NCI-H1105 (cell line): ENCODE measurements around the gene FGD4.

Experiments
- DNase-seq: peaks from one replicate; lab custom pipeline; 2025; lab: John Stamatoyannopoulos, UW

Gene FGD4

DNA sequence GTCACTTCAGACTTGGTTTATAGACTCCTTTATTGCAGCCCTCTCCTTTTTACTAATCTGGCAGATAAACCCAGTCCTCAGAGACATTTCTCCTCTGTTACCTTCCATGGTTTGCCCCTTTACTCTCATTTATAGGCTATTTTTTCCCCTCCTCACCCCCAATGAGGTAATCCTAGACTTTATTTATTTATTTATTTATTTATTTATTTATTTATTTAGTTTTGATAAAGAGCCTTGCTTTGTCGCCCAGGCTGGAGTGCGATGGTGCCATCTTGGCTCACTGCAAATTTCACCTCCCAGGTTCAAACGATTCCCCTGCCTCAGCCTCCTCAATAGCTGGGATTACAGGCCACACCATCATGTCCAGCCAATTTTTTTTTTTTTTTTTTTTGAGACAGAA, 8.4 kb downstream of the FGD4 start:
- no peak for DNase-seq

DNA sequence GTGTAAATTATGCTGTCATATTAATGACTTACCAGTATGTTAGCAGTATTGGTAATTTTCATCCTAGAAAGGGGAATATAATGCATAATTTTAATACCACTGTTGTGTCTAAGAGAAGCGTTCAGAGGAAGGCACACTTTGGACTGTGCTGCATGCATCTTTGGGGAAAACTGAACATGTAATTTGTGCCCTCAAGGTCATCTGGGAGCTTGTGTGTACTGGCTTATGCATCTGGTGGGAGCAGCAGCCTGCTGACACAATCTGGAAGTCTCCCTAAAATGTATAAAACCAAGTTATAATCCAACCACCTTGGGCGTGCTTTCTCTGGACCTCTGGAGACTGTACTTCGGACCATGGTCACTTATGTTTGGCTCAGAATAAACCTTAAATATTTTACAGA, 14.1 kb downstream of the FGD4 start:
- no peak for DNase-seq

DNA sequence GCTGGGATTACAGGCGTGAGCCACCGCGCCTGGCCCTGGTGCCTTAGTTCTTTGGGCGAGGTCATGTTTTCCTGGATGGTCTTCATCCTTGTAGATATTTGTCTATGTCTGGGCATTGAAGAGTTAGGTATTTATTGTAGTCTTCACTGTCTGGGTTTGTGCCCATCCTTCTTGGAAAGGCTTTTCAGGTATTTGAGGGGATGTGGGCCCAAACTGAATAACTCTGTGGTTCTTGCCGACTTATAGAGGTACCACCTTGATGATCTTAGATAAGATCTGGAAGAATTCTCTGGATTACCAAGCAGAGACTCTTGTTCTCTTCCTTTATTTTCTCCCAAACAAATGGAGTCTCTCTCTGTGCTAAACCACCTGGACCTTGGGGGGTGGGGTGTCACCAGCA, 18.9 kb downstream of the FGD4 start:
- no peak for DNase-seq

DNA sequence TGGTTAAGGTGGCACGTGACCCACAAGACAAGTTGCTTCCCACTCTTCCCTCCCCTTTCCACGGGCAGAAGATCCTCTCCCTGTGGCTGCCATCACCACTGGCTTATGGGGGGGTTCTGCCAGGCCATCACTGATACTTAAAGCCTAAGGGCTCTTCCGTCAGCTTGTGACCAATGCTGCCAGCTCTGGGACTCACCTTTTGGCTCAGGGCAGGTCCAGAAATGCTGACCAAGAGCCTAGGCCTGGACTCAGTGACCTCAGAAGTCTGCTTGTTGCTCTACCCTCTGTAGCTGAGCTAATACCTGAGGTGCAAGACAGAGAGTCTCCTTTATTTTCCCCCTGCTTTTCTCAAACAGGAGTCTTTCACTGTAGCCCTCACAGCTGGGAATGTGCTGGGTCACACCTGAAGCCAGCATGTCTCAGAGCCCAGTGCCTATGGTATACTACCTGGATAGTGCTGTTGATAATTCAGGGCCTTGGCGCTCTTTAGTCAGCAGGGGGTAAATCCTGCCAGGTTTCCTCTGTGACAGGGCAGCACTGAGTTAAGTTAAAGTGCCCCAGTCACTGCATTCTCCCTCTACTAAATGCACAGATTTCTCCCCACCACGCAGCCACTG, 19.7 kb downstream of the FGD4 start:
- no peak for DNase-seq

DNA sequence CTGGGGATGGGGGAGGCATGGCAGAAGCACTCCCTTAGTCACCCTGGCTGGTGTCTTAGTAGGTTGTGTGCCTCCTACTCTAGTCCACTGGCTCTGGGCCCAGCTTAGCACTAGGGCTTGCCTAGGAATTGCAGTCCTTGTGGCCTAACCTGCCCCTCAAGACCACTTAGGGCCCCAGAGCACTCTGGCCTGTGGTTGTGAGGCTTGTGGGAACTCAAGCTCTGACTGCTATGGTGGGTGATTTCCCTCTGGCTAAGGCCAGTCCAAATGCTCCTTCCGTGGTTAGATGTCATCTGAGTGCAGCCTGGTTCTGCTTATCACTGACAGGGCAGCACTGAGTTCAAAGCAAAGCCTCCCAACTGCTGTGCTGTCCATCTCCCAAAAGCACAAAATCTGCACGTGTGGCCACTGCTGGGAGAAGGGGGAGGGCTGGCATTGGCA, 20.2 kb downstream of the FGD4 start:
- no peak for DNase-seq

DNA sequence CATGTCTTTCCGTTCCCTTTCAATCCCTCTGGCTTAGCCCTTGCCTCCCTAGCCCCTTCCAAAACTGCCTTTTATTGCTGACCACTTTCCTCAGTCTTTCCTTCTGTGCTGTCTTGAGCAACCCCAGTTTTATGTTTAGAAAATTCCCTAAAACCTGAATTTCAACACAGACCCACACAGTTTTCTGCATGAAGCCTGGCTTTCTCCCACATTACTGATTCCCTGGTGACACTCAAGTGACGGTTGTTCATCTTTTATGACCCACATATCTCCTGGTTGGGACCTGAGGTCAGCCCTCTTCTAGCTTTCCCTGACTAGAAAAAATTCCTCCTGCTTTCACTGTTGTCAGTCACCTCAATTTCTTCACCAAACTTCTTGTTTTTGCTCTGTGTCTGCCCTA, 21.0 kb downstream of the FGD4 start:
- no peak for DNase-seq

DNA sequence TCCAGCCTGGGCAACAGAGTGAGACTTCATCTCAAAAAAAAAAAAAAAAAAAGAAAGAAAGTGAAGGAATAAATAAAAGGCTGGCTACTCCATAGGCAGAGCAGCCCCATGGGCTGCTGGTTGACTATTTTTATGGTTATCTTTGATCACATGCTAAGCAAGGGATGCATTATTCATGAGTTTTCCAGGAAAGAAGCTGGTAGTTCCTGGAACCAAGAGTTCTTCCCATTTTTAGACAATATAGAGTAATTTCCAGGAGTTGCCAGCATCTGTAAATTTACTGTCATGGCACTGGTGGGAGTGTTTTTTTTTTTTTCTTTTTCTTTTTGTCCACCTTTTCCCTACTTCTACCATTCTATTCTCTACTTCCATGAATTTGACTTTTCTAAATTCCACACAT, 24.2 kb downstream of the FGD4 start:
- DNase-seq, result no peak

DNA sequence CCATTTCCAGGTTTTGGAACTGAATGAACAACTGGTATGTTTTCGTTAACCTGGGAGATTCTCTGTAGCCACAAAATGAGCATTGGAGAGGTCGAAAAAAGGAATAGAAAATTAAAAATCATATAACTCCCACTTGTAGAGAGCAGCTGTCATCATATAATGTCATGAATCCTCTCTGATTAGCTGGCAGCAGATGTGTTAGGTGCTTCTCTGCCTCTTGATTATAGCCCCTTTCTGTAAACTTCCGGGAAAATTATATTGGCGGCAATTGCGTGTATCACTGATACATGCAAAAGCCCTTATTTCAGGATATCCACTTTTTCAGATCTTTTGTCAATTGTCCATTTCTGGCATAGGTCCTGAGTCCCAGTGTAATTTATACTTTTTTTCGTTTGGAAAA, 31.7 kb downstream of the FGD4 start:
- DNase-seq, result peak; percentile 52

DNA sequence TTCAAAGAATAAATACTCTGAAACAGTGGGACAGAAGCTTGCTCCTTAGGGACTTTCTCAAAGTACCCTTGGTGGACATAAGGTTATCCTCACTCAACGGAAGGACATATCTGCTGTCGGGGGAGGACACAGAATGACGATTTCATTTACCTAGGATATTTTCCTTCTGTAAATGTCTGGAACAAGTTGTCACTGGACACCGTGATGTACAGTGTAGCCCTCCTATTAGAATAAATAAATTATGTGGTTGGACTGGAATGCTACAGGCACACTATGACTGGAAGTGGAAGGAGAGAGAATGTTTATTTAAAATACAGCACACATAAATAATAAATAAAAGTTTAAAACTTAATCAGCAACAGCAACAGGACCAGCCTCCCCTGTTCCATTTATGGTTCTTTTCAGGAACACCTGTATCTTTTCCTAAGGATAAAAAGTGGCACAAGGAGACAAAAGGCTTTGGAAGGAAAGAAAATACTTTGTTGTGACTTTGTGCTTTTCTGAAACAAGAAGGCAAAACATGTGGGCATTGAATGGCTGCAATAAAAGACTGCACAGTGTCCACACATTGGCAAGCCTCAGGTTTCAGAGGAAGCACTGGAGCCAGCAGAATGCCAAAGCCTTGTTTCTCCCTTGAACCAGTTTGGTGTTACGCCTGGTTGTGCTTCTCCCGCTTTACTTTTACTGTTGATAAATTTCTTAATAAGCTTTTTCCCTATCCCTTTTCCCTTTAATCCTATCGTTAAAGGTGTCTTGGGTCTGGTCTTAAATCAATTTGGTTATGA, 36.8 kb downstream of the FGD4 start:
- no peak for DNase-seq

DNA sequence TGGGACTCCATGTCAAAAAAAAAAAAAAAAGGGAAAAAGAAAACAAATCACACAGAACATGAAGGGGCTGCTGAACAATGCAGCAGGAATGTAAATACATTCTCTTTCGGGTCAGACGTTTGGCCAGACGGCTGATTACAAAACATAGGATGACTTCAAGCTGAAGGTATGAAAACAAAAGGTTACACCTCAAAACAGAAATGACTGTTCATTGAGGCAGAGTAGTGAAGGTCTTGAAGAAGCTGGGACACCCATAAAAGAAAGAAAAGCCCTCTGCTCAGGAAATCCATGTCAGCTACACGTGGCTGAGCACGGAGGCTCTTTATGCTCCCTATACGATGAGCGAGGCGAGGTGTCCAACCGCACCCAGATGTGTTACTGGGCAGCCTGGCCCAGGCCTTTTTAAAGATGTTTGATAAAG, 37.7 kb downstream of the FGD4 start:
- no peak for DNase-seq

DNA sequence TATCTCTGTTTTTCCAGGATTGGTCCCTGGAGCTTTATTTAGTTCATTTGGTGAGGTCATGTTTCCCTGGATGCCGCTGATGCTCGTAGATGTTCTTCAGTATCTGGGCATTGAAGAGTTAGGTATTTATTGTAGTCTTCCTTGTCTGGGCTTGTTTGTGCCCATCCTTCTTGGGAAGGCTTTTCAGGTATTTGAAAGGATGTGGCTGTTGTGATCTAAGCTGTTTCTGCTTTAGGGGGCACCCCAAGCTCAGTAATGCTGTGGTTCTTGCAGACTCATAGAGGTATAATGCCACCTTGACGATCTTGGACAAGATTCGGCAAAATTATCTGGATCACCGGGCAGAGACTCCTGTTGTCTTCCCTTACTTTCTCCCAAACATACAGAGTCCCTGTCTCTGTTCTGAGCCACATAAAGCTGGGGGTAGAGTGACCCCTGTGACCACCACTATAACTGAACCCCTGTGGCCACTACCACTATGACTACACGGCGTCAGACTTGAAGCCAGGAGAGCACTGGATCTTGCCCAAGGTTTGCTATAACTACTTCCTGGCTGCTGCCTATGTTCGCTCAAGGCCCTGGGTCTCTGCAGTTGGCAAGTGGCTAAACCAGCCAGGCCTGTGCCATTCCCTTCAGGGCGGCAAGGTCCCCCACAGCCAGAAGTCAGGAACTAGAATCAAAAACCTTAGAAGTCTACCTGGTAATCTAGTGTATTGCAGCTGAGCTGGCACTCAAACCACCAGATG, 40.9 kb downstream of the FGD4 start:
- DNase-seq, result no peak

DNA sequence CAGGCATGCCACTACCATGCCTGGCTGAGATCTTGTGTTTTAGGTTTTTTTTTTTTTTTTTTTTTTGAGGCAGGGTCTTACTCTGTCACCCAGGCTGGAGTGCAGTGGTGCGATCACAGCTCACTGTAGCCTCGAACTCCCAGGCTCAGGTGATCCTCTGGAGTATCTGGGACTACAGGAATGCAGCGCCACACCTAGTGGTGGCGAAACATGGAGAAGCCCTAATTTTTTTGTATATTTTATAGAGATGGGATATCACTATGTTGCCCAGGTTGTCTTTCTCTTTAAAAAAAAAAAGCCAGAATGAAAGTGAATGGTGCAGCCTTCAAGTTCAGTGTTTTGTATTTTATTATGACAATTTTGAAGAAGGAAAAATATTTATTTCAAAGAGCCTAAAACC, 44.1 kb downstream of the FGD4 start:
- DNase-seq, result no peak

DNA sequence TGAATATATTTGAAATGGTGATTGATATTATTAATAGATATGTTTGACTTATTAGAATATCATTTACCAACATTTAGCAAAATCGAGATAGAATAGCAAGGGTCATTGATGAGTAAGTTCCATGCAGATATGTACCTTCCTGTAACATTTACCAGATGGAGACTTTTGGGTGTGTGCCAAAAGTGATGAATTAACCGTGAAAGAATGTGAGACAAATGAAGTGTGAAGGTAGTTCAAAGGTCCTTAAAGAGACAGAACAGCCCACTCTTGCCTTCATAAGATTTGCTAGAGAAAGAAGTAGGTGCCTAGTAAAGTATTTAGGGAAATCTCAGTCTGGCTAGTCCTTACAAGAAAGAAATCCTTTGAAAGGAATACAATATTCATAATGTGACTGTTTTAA, 45.5 kb downstream of the FGD4 start:
- DNase-seq, result peak; percentile 43

DNA sequence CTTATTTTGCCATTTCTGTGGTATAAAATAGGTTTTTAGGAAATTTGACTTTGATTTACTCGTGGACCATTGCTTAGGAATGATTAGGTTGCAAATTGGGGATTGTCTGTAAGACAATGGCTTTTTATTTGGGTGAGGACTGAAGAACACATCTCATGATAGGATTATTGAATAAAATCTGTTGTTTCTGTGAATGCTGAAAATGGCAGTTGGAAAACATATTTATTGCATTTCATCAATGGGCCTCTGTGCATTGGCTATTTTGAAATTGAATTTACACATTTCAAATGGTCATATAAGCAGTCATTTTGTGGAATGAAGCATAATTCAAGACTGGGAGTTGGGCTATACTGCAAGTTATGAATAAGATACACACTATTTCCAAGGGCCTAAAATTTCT, 46.0 kb downstream of the FGD4 start:
- no peak for DNase-seq

DNA sequence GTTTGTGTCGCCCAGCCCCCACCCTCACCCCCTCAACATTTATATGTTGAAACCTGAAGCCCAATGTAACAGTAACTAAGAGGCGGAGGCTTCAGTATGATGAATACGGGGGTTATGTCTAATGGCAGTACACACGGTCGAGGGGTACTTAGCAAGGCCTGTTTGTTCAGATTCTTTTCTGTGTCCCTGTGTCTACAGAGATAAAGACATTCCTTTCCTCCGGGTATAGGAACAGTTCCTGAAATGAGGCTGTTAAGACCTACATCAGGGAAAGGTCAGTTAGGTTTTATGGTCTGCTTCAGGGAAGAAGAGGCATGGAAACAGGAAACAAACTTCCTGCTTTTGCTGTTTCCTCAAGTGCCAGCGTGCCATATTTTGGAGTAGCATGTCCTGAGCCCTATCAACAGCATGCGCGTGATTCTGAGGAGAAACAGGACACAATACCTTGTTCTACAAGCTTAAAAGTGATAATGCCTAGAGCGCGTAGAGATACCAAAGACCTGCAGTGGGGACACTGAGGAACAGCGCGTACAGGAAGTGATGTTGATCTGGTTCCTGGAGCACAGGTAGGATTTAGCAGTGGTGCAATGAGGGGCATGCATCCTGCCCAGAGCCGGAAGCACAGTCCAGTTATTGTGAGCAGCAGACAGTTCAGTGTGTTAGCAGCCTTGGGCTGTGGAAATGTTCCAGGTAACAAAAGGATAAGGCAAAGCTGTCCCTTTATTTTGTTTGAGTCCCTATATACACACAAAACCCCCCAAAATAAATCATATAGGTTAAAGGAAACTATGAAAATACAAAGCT, 47.2 kb downstream of the FGD4 start:
- DNase-seq, result no peak

DNA sequence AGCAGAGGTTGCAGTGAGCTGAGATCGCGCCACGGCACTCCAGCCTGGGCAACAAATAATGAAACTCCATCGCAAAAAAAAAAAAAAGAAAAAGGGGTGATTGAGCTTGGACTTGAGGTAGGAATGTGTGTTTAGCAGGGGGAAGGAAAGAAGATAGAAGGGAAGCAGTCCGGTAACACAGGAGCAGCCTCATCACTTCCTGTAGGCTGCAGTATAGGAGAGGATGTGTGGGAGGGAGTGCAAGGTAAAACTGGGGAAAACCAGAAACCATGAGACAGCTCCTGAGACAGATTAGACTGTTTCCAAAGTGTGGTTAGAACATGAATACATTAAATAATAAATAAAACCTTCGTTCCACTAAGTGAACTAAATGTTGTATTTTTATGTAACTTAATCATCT, 49.2 kb downstream of the FGD4 start:
- DNase-seq, result no peak

DNA sequence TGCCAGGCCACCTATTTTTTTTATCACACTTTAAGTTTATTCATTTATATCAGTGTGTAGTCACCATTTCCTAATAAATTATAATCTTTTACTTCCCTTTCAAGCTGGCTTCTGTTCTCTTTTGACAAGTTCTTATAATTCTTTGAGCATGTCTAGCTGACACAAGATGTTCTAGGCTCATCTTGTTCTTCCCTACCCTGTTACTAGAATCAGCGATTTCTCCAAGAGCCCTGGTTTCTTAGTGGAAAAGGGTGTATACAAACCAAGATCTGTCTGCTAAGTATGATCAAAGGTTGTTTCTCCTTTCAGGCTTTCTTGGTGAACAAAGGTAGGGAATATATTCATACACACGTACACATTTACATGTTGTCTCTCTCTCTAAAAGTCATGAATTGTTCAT, 51.0 kb downstream of the FGD4 start:
- DNase-seq, result no peak

DNA sequence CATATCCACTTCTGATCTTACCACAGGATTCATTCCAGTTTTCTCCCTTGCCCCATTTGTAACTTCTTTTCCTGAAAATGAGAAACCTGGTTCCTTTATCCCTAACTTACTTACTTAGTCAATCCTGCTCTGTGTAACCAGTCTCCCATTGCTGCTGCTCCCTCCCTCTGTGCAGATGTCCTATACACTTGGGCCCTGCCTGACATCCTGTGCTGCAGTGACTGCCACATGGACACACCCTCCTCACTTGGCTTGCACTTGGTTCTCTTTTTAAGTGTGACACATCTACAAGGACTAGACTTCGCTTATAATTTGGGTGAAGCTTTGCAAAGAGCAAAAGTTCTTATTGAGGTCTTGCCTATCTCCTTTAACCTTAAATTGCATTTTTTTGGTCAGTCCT, 51.4 kb downstream of the FGD4 start:
- no peak for DNase-seq

DNA sequence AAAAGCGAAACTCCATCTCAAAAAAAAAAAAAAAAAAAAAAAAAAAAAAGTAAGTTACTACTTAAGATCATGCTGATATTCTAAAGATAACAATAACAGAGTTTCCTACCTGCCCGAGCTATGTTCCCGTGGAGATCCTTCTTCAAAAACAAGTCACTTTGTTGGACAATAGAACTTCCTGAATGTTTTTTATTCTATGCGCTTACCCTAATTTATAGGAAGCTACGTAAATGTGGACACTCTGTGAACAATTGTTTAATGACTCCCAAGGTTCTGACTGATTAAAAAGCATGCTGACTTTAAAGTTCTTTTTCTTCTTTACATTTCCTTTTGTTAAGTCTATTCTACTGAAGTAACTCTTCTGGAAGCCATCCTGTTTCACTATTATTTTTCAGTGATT, 52.5 kb downstream of the FGD4 start:
- no peak for DNase-seq

DNA sequence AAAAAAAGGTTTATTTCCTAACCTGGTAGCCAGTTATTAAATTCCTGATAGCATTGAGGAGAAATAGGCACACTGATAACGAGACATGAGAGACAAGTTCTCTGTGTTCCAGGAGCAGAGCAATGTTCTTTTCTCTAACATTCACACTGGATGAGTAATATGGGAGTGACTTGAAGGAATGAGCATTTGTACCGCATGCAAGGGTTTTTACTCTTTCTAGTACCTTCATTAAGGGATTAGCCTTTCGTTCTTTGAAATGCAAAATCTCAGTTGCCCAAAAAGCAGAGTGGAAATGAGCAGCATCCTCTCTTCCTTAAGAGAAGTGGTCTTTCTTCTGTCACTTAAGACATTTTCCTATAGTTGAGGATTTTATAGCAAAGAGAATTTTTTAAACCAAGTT, 54.7 kb downstream of the FGD4 start:
- no peak for DNase-seq

DNA sequence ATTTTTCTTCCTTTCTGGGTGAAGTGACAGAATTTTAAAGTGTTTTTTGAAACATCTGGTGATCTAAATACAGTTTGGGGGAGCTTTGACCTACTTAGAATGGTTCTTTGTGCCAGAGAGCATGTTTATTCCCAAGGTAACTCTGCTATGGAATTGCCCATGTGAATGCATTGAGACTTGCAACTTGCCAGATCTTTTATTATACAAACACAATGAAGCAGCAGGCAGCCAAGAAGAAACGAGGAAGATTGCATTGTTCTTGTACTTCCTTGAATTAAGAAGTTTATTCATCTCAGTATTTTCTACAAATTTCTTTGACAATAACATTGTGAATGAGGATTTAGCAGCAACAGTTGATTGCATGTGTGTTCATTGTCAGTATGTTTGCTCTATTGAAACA, 55.5 kb downstream of the FGD4 start:
- DNase-seq, result no peak

DNA sequence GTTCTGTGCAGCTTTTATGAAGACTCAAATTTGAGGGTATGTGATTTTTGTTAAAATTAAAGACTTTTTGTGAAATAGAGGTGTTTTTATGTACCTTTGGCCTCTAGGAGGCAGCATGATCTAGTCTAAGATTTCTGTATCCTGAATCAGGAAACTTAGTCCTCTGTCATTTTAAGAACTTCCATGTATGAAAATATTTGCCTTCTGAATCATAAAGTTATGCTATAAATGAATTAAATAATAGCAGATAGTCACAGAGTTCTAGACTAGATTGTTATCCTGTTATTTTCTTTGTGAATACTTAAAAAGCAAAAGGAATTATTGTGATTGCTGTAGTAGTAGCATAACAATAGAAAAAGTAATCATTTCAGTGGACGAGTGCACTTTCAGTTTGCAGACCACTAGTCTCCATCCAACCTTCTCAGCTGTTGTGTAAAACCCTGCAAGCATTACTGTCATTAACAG, 56.3 kb downstream of the FGD4 start:
- peak; percentile 37 for DNase-seq
